NCI-H146 (cell line): ENCODE measurements around the gene TMEM108.
A peak's percentile ranks its signal among the peaks of the same experiment; 100 is the strongest.

ENCODE experiments used
- DNase-seq: peaks from one replicate; lab custom pipeline; 2025; lab: John Stamatoyannopoulos, UW

Gene TMEM108

DNA sequence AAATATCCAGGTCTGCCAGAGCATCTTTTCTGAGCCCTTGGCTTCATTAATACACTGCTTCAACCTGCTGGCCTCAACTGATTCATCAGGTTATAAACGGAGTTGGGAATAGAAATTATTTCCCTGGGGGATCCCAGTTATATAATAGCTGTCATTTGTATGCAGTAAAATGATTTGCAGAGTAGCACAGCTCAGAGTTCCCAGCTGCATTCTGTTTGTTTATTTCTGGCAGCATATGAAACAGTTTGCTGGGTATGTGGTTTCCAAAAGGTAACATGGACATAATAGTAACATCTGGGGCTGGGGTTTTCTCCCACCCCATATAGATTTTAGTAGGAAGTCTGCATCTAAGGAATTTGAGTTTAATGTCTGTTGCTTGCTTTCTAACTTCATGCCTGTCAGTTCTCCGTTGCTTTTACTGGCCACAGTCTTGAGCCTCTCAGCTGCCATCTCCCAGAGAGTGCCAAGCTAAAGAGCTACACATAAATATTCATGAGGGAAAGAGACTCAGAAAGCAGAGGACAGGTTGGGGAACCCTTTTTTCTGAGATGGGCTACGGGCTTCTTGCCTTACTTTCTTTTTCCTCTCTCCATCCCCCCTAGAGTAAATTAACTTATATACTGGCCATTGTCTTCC, 124.6 kb downstream of the TMEM108 start:
- DNase-seq = no peak

GRCh38 chr3:133167340-133168024, 129.3 kb downstream of the TMEM108 start:
- DNase-seq = no peak

GRCh38 chr3:133168025-133168401, 129.8 kb downstream of the TMEM108 start:
- DNase-seq = no peak

DNA sequence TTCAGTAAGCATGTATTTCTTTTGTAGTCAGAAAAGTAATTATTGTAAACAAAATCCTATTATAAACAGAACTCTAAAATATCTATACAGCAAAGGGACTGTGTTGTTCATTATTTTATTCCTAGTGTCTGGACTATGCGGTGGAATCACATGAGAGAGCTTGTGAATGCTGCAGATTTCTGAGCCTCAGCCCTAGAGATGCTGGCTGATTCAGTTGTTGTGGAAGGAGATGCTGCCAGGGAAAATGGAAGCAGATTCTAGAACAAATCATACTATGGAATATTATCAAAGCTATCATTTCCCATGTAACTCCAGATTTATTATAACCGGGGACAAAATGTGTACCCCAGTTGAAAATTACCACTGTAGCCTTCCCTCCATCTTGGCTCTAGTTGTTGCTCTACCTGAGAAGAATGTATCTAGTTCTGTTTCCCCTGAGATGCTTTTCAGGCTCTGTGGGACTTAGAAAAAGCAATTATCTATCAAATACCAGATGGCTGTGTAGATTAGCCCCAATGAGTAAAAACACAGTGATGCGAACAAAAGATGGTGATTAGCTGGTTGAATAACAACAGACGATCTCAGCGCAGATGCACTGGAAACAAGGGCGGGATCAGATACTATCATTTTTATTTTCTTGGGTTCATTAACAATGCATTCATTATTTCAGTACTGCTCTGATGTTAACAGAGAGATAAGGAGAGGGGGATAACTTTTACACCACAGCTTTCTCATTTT, 131.3 kb downstream of the TMEM108 start:
- DNase-seq = peak; percentile 93

- no peak for DNase-seq
Measured at GRCh38 chr3:133171831-133172230, 133.6 kb downstream of the TMEM108 start.

- no peak for DNase-seq
Measured at GRCh38 chr3:133181392-133182150, 143.4 kb downstream of the TMEM108 start.

DNA sequence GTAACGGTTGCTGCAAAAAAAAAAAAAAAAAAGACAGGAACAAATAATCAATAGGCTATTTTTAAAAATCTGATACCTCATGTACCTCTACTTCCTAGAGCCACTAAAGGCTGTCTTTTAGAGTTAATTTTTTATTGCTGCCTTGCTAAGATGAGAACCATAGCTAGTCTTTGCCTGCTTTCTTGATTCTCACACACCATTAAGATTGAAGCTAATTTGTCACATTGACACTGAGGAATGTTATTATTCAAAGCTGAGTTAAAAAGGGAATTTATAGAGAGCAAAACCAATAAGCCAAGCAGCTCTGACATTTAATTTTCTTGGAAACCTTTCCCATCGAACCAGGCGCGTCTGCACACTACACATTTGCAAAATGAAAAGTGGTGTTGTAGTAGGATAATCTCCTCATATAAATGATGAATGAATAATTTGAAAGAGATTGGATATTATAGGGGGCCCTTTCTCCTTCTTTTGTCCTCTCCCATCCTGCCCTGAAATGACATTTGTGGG, 149.7 kb downstream of the TMEM108 start:
- no peak for DNase-seq

GRCh38 chr3:133188996-133189395, 150.8 kb downstream of the TMEM108 start:
- peak; percentile 82 for DNase-seq

DNA sequence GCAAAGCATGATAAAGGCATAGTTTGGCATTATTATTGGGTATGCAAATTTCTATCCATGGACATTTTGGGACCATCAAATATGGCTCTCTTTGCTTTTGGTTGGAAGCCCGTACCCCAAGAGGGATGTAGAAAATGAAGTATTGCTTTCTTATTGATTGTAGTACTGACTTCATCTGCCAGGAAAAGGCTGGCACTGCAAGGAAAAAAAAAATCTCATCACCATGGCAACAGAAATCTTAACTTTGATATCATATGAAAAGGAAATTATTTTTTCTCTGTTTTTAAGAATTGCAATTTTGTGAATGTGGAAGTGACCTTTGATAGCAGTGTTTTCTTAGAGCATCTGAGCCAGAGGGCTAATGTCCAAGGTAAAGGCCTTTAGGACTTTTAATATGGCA, 151.7 kb downstream of the TMEM108 start:
- no peak for DNase-seq

DNA sequence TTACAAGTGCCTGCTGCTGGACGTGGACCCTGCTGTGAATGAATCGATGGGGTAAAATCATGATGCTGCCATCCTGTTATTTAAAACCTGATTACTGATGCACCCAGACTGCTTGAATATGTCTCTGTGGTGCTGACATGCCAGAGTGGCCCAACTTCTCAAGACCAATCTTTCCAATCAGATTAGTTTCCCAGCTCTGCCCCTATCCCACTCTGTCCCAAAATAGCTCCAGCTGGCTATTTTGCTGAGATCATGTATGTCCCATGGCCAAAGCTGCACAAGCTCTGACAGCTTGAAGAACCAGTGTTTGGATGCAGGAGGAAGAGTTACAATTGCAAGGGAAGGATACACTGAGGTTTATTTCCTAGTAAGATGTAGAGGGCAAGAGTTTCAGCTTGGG, 153.6 kb downstream of the TMEM108 start:
- peak; percentile 90 for DNase-seq

- DNase-seq = no peak
Measured at GRCh38 chr3:133192363-133192945, 154.3 kb downstream of the TMEM108 start.

GRCh38 chr3:133192967-133193366, 154.8 kb downstream of the TMEM108 start:
- DNase-seq = no peak

- no peak for DNase-seq
Measured at GRCh38 chr3:133196527-133196926, 158.3 kb downstream of the TMEM108 start.

- no peak for DNase-seq
Measured at GRCh38 chr3:133197619-133198018, 159.4 kb downstream of the TMEM108 start.

- DNase-seq = no peak
Measured at GRCh38 chr3:133206921-133207320, 168.7 kb downstream of the TMEM108 start.

- peak; percentile 79 for DNase-seq
Measured at GRCh38 chr3:133208184-133208583, 170.0 kb downstream of the TMEM108 start.

DNA sequence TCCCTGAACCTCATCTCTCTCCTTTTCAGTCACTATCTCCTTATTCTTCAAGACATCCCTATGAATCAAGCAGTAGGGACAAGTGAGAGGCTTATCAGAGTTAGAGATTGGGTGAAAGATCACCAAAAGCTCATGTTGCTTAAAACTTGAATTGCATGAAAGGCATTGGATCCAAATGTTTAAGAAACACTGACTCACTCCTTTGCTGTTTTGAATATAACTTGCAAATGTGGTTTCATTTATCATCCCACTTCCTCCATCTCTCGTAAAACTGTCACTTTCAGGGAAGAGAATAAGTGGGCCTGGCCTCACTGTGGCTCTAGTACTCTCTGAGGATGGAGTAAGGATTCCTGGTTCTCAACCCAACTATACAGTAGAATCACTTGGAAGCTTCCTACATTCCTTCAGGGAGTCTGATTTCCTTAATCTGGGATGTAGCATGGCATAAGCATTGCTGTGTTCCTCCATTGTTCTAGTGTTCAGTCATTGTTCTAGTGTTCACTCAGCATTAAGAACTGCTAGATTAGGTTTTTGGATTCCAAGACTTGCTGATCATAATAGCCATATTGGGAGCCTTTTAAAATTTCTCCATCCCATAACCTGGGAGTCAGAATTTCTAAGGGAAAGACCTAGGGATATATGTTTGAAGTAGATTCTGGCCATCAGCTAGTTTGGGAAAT, 171.8 kb downstream of the TMEM108 start:
- no peak for DNase-seq

DNA sequence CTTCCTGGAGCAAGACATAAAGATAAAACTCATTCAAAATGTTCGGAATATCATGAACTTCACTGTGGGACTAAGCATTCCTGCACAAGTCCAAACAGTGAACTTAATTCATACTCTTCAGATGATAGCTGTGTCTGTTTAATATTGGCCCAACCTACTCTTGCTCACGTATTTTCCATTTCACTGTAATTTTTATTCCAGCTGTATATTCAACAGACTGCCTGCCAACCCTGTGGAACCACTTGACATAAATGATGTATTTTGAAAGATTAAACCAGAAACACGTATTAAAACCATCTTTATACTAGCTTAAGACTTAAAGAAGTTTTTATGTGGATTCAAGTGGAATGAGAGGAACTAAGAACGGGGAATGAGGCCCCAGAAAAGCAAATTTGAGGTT, 172.5 kb downstream of the TMEM108 start:
- DNase-seq = no peak

- no peak for DNase-seq
Measured at GRCh38 chr3:133211449-133211848, 173.3 kb downstream of the TMEM108 start.

DNA sequence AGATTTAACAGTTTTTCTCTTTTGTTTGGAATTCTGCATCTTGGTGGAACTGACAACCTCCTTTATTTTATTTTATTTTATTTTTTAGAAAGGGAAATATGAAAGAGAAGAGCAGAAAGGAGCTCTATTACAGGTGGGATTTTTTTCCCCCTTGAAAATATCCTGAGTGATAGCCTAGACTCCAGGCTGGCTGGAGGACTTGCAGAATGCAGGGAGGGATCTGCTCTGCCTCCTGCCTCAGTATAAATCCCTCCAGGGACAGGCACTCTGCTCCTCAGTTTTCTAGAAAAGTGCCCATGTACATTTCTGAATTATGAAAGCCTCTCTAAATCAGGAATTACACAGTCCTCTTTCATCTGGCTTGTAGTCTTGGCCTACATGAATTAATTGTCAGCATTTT, 173.7 kb downstream of the TMEM108 start:
- no peak for DNase-seq

DNA sequence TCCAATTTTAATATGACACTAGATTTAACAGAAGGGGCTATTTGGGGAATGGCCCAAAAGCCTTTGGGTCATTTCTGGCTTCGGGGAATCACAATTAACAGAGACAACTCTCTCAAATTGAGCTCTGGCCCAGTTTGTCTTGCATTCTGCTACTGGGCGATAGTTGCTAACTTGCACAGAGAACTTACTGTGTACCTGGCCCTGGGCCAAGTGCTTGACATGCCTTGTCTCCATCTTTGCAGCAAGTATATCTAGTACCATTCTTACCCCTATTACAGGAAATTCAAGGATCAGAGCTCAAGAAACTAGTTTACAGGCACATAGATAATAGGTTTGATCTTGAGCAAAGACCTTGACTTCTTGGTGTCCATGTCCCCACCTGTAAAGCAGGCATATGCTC, 175.7 kb downstream of the TMEM108 start:
- DNase-seq = no peak
